GM06990 (cell line): Measurements from ENCODE around the gene LRRC8C.
A peak's percentile ranks its signal among the peaks of the same experiment; 100 is the strongest.

Source experiments
- DNase-seq: peaks from one replicate; pipeline ENCODE4 v3.0.0-alpha.2; 2011; ENCODE audit not compliant: insufficient read length; ENCODE audit errors: extremely low read depth
- H3K27me3 ChIP-seq: replicated peaks from 2 replicates; pipeline ENCODE4 v1.6.0; 2011; ENCODE audit warnings: low read length; ENCODE audit not compliant: control insufficient read depth, insufficient read depth
- H3K36me3 ChIP-seq: 2 replicates; pipeline ENCODE4 v1.5.1; 2011; ENCODE audit warnings: low read length; ENCODE audit not compliant: control insufficient read depth, insufficient read depth
- H3K4me3 ChIP-seq: replicated peaks from 2 replicates; pipeline ENCODE4 v1.5.1; 2011; ENCODE audit warnings: low read depth, mild to moderate bottlenecking, control low read depth, low read length
- CTCF ChIP-seq: IDR thresholded peaks from 2 replicates; pipeline ENCODE4 v1.5.1; 2011; ENCODE audit warnings: low read length, control low read depth, mild to moderate bottlenecking, inconsistent platforms; ENCODE audit not compliant: insufficient read depth, poor library complexity, severe bottlenecking

Gene LRRC8C

GRCh38 chr1:89672489-89673183, 39.7 kb downstream of the LRRC8C start:
- H3K4me3 ChIP-seq = no peak overlapping the region
- DNase-seq = no peak
- no peaks in the 10 kb centered on the region for H3K36me3 ChIP-seq
- TF ChIP-seq CTCF = no peak
- H3K27me3 ChIP-seq = no peaks in the 10 kb centered on the region

DNA sequence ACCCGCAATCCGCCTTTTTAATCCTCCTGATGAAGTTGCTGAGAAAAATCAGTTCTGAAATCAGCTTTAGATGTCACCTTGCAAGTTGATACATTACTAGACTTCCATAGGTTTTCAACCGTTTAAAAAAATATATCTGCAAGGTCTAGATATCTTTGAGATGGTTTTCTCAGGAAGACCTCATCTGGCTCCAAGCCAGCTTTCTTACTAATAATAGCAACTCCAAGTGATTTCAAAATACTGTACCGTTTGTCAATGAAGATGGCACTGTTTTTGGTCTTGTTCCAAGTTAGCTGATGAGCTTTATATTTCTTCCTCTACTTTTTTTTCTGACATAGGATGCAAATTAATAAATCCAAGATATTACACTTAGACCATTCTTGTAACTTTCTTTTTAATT, 40.3 kb downstream of the LRRC8C start:
- Histone ChIP-seq H3K27me3 (no peaks in the 10 kb centered on the region), H3K36me3 (no peaks in the 10 kb centered on the region), H3K4me3 (no peak overlapping the region)
- no peak for TF ChIP-seq CTCF
- DNase-seq = no peak

GRCh38 chr1:89675677-89676076, 42.8 kb downstream of the LRRC8C start:
- no peaks in the 10 kb centered on the region for H3K27me3 ChIP-seq
- no peak for TF ChIP-seq CTCF

DNA sequence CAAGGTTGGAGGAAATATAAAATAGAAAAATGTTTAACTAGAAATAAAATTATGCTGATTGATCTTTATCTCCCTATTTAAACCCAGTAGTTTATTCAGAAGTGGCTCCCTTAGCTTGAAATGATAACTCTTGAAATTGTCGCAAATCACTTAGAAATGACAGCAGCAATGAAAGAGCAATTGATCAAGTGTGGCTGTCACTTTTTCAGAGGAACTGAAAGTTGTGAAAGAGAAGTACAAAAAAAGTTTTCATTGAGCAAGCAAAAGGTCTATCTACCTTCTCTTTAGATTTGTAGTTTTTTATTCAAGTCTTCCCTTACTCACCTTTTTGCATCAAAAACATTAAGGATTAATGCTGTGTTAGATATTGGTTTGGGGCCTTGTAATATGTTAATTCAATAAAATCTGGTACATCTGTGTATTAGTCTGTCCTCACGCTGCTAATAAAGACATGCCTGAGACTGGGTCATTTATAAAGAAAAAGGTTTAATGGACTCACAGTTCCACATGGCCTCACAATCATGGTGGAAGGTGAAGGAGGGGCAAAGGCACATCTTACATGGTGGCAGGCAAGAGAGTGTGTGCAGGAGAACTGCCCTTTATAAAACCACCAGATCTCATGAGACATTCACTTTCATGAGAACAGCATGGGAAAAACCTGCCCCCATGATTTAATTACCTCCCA, 48.3 kb downstream of the LRRC8C start:
- DNase-seq = peak; percentile 55
- no peak for TF ChIP-seq CTCF

More at GRCh38 chr1:89675677-89676076, 42.8 kb downstream of the LRRC8C start:
- no peaks in the 10 kb centered on the region for H3K36me3 ChIP-seq
- H3K4me3 ChIP-seq = no peak overlapping the region
- DNase-seq = no peak

GRCh38 chr1:89682611-89683010, 49.7 kb downstream of the LRRC8C start:
- no peaks in the 10 kb centered on the region for H3K36me3 ChIP-seq
- H3K27me3 ChIP-seq = no peaks in the 10 kb centered on the region
- H3K4me3 ChIP-seq = no peak overlapping the region
- no peak for DNase-seq
- TF ChIP-seq CTCF = no peak

More for the DNA sequence above, 48.3 kb downstream of the LRRC8C start:
- no peaks in the 10 kb centered on the region for H3K36me3 ChIP-seq
- no peaks in the 10 kb centered on the region for H3K27me3 ChIP-seq
- no peak overlapping the region for H3K4me3 ChIP-seq
